ENCODE data around the gene GNRH2. TPM values are rescaled to one million over a fixed set of nuclear protein-coding genes. Genes with fewer than 3 reads are reported as not detected.
"Not testable (repeated sequence)": the region's sequence is repeated elsewhere in the genome, so short reads cannot be mapped to it uniquely, and the experiment has no call there.

GNRH2 gene, protein sequence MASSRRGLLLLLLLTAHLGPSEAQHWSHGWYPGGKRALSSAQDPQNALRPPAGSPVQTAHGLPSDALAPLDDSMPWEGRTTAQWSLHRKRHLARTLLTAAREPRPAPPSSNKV
- total RNA-seq (2014; rRNA removed; shearing (Covaris generic)): not detected in 2 replicates

DNA sequence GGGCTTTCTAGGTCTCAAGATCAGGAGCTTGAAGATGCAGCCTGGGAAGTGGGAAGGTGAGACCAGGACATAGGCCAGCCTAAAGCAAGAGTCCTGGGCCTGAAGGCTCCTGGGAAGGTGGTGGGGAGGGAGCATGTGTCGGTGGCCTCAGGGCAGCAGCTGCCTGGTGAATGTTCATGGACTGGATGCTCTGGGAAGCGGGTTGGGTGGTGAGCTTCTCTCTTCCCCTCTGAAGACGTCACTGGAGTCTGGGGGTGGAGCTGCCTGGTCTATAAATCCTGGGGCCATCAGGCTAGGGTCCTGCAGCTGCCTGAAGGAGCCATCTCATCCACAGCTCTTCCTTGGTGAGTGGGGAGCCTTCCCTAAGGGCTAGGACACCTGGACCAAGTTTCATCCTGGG, at the start of gene GNRH2:
GNRH2 (plus strand) TSS at position 301 of the 400 bp plus-strand sequence. CDS start 793 bp downstream, outside the sequence.
- no peak for DNase-seq
- H3K36me3 ChIP-seq (replicated peaks; ENCODE audit: control insufficient read depth, insufficient read depth, low read length): peaks cover 13% of the 10 kb centered on the region
- H3K27me3 ChIP-seq (ENCODE audit: control insufficient read depth, insufficient read depth, low read length): no peaks in the 10 kb centered on the region
- H3K4me3 ChIP-seq (ENCODE audit: insufficient read depth, low read depth, low read length): no peak within 1 kb of the TSS

DNA sequence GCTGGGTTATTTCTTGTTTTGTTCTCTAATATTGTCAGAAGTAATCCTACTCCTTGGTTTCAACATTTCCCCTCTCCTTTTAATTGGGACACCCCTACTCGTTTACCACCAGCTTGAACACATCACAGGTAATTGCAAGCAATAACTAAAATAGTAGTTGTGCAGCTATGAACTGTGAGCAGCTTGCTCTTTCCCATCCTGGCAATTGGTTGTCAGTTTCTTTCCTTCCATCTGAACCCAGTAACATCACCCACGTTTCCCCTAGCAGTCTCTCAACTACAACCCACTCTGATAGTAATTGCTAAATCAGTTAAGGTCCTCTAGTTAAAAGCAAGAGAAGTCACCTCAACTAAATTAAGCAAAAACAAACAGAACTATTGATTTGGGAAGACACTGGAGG, 47.6 kb upstream of the GNRH2 start:
- H3K36me3 ChIP-seq (replicated peaks; ENCODE audit: control insufficient read depth, insufficient read depth, low read length): peaks cover 7% of the 10 kb centered on the region
- DNase-seq: no peak

DNA sequence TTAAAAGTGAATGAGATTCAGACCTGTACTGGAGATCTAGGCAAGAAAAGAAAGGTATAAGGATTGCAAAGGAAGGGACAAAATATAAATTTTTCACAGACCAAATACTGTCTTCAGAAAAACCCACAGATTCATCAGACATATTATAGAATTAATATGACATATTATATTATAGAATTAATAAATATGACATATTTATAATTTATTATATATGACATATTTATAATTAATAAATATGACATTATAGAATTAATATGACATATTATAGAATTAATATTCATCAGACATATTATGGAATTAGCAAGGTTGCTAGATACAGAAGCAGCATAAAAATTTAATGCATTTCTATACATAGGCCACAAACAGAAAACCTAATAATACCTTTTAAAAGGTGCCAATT, 44.7 kb upstream of the GNRH2 start:
- no peak overlapping the region for H3K4me3 ChIP-seq (ENCODE audit: insufficient read depth, low read depth, low read length)
- no peaks in the 10 kb centered on the region for H3K27me3 ChIP-seq (ENCODE audit: control insufficient read depth, insufficient read depth, low read length)
- peaks cover 2% of the 10 kb centered on the region for H3K36me3 ChIP-seq (replicated peaks; ENCODE audit: control insufficient read depth, insufficient read depth, low read length)
- DNase-seq: no peak

More for the DNA sequence above, 47.6 kb upstream of the GNRH2 start:
- no peak overlapping the region for H3K4me3 ChIP-seq (ENCODE audit: insufficient read depth, low read depth, low read length)
- H3K27me3 ChIP-seq (ENCODE audit: control insufficient read depth, insufficient read depth, low read length): no peaks in the 10 kb centered on the region

DNA sequence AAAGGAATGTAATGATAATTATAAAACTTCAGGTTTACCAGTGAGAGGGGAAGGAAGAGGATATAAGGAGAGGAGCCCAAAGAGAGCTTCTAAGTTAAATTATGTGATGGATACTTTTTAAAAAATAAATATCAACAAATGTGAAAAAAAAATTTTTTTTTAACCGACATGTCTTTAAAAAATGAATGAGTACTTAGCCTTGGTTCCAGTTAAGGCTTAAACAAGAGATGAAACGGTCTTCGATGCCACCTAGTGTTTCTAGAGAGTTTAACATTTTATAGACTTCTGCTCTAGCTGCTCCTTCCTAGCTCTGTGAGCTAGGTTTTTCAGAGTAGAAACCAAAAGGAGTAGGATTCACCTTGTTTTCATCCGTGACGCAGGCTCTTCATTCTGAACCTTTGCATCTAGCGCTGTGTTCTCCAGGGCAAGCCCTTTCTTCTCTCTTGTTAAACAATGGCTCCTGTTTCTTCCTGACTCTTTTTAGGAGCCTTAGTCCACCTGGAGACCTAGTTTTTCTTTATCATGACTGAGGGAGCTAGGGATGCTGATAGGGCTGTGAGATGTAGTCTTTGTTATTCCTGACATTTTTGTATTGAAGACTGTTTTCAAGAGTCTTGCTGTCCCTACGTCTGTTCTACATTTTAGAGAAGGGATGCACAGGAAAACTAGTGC, 42.4 kb upstream of the GNRH2 start:
- Histone ChIP-seq H3K36me3 (replicated peaks; ENCODE audit: control insufficient read depth, insufficient read depth, low read length) (no peaks in the 10 kb centered on the region; the same call in none of the 2 replicates), H3K27me3 (ENCODE audit: control insufficient read depth, insufficient read depth, low read length) (no peaks in the 10 kb centered on the region), H3K4me3 (ENCODE audit: insufficient read depth, low read depth, low read length) (no peak overlapping the region)
- DNase-seq: no peak

DNA sequence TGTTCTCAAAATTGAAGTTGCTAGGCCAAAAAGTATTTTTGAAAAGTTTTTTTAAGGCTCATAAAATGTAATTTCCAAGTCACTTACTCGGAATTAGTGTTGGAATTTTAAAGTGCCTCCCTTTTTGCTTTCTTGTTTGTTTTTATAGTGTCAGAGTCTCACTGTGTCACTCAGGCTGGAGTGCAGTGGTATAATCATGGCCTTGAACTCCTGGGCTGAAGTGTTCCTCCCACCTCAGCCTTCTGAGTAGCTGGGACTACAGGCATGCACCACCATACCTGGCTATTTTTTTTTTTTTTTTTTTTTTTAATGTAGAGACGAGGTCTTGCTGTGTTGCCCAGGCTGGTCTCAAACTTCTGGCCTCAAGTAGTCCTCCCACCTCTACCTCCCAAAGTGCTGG, 40.0 kb upstream of the GNRH2 start:
- Histone ChIP-seq H3K27me3 (ENCODE audit: control insufficient read depth, insufficient read depth, low read length) (no peaks in the 10 kb centered on the region), H3K4me3 (ENCODE audit: insufficient read depth, low read depth, low read length) (no peak overlapping the region), H3K36me3 (replicated peaks; ENCODE audit: control insufficient read depth, insufficient read depth, low read length) (peaks cover 2% of the 10 kb centered on the region)
- DNase-seq: no peak

DNA sequence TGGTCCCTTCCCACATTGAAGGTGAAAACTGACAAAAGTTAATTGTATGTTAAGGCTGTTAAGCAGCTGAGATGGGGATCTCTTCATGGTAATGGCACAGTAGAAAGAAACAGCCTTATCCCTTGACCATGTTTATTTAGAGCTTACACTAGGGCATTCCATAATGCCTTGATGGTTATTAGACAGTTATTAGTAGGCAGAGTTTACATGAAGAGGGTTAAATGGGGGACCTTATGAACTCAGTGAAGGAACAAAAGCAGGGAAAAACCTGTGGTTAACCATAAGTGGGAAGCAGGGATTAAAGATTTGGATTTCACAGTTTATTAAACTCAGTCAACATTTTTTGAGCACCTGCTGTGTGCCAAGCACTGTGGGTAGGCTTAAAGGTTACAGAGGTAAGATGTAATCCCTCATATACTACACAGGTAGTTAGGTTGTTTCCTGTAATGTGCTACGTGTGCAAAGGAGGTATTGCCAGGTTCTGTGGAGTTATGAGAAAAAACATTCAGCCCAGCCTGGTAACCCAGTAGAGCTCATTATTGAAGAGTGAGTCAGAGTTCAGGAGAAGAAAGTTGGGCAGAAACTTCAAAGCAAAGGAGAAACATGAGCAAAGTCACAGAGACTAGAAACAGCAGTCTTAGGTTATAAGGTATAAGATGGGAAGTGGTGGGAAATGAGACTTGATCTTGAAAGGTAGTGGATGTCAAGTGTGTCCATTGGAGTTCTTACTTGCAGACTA, 32.3 kb upstream of the GNRH2 start:
- Histone ChIP-seq H3K4me3 (ENCODE audit: insufficient read depth, low read depth, low read length) (no peak overlapping the region), H3K36me3 (replicated peaks; ENCODE audit: control insufficient read depth, insufficient read depth, low read length) (peaks cover 3% of the 10 kb centered on the region), H3K27me3 (ENCODE audit: control insufficient read depth, insufficient read depth, low read length) (no peaks in the 10 kb centered on the region)
- peak; percentile 2 for DNase-seq

DNA sequence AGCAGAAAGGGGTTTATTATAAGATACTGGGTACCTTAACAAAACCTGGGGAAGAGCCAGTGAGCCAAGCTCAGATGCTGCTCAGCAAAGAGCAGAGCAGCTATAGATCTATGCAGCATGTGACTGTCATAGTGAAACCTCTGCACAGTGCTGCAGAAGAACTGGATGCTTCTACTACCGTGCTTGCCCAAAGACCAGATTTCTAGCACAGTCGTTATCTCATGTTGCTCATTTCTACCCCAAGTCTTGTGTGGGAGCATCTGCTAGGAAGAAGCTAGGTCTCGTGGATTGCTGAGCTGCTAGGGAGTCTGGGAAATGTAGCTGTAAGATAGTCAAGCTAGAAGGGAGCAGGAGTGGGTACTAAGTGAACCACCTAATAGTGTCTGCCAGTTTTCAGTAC, 31.7 kb upstream of the GNRH2 start:
- Histone ChIP-seq H3K27me3 (ENCODE audit: control insufficient read depth, insufficient read depth, low read length) (no peaks in the 10 kb centered on the region), H3K4me3 (ENCODE audit: insufficient read depth, low read depth, low read length) (no peak overlapping the region), H3K36me3 (replicated peaks; ENCODE audit: control insufficient read depth, insufficient read depth, low read length) (peaks cover 3% of the 10 kb centered on the region)
- DNase-seq: peak; percentile 1

DNA sequence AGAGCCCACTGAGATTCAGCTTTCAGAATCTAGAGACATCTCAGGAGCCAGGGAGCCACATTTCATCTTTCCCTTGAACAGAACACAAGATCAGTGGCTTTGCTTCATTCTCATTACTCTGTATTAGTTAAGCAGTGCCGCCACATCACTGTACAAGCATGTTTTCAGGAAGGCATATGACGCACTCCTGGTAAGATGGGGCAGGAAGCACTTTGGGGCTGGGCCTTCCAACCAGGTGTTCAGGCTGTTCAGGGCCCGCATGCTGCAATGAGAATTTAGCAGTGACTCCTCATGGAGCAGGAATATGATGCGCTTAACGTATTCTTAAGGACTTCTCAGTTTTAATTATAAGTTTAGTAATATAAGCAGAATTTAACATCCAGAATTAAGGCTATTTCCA, 29.7 kb upstream of the GNRH2 start:
- no peak for DNase-seq
- Histone ChIP-seq H3K36me3 (replicated peaks; ENCODE audit: control insufficient read depth, insufficient read depth, low read length) (peaks cover 6% of the 10 kb centered on the region), H3K4me3 (ENCODE audit: insufficient read depth, low read depth, low read length) (no peak overlapping the region), H3K27me3 (ENCODE audit: control insufficient read depth, insufficient read depth, low read length) (no peaks in the 10 kb centered on the region)

DNA sequence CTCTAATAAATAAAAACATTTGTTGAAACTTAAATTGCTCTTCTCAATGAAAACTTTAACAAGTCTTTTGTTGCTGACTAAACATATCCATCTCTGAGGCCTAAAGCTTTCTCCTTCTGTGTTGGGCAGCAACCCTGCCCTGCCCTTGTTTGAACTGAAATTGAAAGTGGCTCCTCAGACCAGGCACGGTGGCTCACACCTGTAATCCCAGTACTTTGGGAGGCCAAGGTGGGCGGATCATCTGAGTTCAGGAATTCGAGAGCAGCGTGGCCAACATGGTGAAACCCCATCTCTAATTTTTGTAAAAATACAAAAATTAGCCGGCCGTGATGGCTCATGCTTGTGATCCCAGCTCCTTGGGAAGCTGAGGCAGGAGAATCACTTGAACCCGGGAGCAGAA, 29.2 kb upstream of the GNRH2 start:
- no peak for DNase-seq
- Histone ChIP-seq H3K27me3 (ENCODE audit: control insufficient read depth, insufficient read depth, low read length) (no peaks in the 10 kb centered on the region), H3K4me3 (ENCODE audit: insufficient read depth, low read depth, low read length) (no peak overlapping the region), H3K36me3 (replicated peaks; ENCODE audit: control insufficient read depth, insufficient read depth, low read length) (peaks cover 6% of the 10 kb centered on the region)

DNA sequence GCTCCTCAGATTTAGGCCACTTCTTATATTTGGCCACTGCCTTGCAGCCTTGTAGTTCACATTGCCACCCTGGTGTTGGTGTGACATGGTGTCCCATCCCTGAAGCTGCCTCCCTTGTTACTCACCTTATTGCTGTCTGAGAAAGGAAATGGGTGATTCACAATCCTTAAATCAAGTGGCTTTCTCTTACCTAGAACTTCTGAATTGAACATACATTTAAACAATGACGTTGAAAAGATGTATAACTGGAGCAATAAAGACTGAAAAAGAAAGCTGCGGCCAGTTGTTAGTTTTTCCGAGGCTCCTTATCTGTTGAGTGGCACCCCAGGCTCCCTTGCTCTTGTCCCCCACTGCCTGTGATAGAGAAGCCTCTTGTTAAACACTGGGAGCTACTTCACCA, 28.8 kb upstream of the GNRH2 start:
- H3K4me3 ChIP-seq (ENCODE audit: insufficient read depth, low read depth, low read length): no peak overlapping the region
- DNase-seq: peak; percentile 11
- H3K27me3 ChIP-seq (ENCODE audit: control insufficient read depth, insufficient read depth, low read length): no peaks in the 10 kb centered on the region
- peaks cover 5% of the 10 kb centered on the region for H3K36me3 ChIP-seq (replicated peaks; ENCODE audit: control insufficient read depth, insufficient read depth, low read length)

DNA sequence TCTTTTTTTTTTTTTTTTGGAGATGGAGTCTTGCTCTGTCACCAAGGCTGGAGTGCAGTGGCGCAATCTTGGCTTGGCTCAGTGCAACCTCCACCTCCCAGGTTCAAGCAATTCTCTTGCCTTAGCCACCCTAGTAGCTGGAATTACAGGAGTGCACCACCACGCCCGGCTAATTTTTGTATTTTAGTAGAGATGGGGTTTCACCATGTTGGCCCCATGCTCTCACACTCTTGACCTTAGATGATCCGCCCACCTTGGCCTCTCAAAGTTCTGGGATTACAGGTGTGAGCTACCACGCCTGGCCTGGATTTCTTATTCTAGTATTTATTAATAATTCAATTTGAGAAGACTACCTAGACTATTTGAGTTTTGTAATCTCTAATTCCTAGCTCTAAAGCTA, 28.1 kb upstream of the GNRH2 start:
- H3K36me3 ChIP-seq (replicated peaks; ENCODE audit: control insufficient read depth, insufficient read depth, low read length); DNase-seq; H3K27me3 ChIP-seq (ENCODE audit: control insufficient read depth, insufficient read depth, low read length); H3K4me3 ChIP-seq (ENCODE audit: insufficient read depth, low read depth, low read length): not testable (repeated sequence)

DNA sequence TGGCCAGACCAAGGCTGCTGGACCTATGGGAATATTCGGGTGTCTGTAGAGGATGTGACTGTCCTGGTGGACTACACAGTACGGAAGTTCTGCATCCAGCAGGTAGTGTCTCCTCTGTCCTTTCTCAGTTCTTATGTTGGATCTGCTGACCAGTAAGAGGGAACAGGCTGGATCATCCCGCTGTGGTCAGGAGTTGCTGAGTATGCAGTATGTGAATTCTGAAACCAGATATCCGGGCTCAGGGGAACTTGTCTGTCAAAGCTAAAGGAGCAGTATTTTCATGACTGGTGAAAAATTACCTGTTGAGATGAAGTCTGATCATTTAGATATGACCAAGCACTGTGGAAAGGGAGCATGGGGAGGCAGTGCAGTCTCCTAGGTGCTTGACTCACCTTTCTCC, 22.1 kb upstream of the GNRH2 start:
- H3K36me3 ChIP-seq (replicated peaks; ENCODE audit: control insufficient read depth, insufficient read depth, low read length): peaks cover 24% of the 10 kb centered on the region
- no peak for DNase-seq
- no peaks in the 10 kb centered on the region for H3K27me3 ChIP-seq (ENCODE audit: control insufficient read depth, insufficient read depth, low read length)
- no peak overlapping the region for H3K4me3 ChIP-seq (ENCODE audit: insufficient read depth, low read depth, low read length)

DNA sequence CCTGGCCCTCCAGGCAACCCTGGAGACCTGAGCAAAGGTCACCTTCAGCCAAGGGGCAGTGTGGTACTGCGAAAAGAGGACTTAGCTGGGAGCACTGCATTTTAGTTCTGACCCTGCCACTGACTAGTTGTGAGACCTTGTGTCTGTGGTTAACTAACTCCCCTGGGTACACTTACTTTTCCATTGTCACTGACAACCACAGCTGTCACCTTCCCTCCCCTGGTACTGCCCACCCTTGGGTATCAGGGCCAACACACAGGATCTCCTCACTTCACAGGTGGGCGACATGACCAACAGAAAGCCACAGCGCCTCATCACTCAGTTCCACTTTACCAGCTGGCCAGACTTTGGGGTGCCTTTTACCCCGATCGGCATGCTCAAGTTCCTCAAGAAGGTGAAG, 21.6 kb upstream of the GNRH2 start:
- peaks cover 28% of the 10 kb centered on the region for H3K36me3 ChIP-seq (replicated peaks; ENCODE audit: control insufficient read depth, insufficient read depth, low read length)
- H3K27me3 ChIP-seq (ENCODE audit: control insufficient read depth, insufficient read depth, low read length): no peaks in the 10 kb centered on the region
- no peak for DNase-seq
- no peak overlapping the region for H3K4me3 ChIP-seq (ENCODE audit: insufficient read depth, low read depth, low read length)

DNA sequence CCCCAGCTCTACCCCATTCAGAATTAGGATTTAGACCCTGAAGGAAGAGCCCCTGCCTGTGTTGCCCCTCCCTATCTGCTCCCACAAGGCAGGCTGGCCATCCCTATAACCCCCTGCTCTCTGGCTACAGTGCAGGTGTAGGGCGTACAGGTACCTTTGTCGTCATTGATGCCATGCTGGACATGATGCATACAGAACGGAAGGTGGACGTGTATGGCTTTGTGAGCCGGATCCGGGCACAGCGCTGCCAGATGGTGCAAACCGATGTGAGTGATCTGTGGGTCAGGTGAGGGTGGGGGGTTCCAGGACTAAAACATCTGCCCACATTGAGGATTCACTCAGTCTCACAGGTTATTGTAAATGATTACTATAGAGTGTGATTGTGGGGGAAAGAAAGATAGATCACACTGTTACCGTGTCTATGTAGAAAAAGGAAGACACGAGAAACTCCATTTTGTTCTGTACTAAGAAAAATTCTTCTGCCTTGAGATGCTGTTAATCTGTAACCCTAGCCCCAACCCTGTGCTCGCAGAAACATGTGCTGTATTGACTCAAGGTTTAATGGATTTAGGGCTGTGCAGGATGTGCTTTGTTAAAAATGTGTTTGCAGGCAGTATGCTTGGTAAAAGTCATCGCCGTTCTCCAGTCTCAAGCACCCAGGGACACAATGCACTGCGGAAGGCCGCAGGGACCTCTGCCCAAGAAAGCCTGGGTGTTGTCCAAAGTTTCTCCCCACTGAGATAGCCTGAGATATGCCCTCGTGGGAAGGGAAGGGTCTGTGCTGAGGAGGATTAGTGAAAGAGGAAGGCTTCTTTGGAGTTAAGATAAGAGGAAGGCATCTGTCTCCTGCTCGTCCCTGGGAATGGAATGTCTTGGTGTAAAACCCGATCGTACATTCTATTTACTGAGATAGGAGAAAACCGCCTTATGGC, 20.6 kb upstream of the GNRH2 start:
- H3K36me3 ChIP-seq (replicated peaks; ENCODE audit: control insufficient read depth, insufficient read depth, low read length): peaks cover 35% of the 10 kb centered on the region
- not testable (repeated sequence) for H3K27me3 ChIP-seq (ENCODE audit: control insufficient read depth, insufficient read depth, low read length); H3K4me3 ChIP-seq (ENCODE audit: insufficient read depth, low read depth, low read length); DNase-seq
